Midbrain (tissue), 1 donor: Measurements from ENCODE around the gene GRIN2B.

Experiments
- DNase-seq: peaks from one replicate; lab custom pipeline; 2025; lab: John Stamatoyannopoulos, UW

GRIN2B gene

GRCh38 chr12:13981296-13981962 is at the start of gene GRIN2B:
Gene GRIN2B (minus strand): TSS chr12:13981602. CDS start chr12:13866208, 115,394 bp downstream.
- DNase-seq = no peak

GRCh38 chr12:14026537-14026936 is 45.1 kb upstream of the GRIN2B start:
- DNase-seq = no peak

- no peak for DNase-seq
Measured at GRCh38 chr12:14024591-14024990, 43.2 kb upstream of the GRIN2B start.

- DNase-seq = no peak
Measured at GRCh38 chr12:14018080-14018479, 36.7 kb upstream of the GRIN2B start.

- DNase-seq = no peak
Measured at GRCh38 chr12:14010989-14011388, 29.6 kb upstream of the GRIN2B start.

GRCh38 chr12:14007639-14008038 is 26.2 kb upstream of the GRIN2B start:
- no peak for DNase-seq

GRCh38 chr12:13992585-13992984 is 11.2 kb upstream of the GRIN2B start:
- DNase-seq = no peak

GRCh38 chr12:13992106-13992505 is 10.7 kb upstream of the GRIN2B start:
- no peak for DNase-seq

- no peak for DNase-seq
Measured at GRCh38 chr12:13986031-13986430, 4.6 kb upstream of the GRIN2B start.

- no peak for DNase-seq
Measured at GRCh38 chr12:13981990-13982389, 588 bp upstream of the GRIN2B start.

GRCh38 chr12:13980538-13981295 is 685 bp downstream of the GRIN2B start:
- no peak for DNase-seq

- DNase-seq = no peak
Measured at GRCh38 chr12:13979772-13980378, 1.5 kb downstream of the GRIN2B start.

GRCh38 chr12:13978876-13979275 is 2.5 kb downstream of the GRIN2B start:
- no peak for DNase-seq

- DNase-seq = no peak
Measured at GRCh38 chr12:13976880-13977279, 4.5 kb downstream of the GRIN2B start.

- DNase-seq = no peak
Measured at GRCh38 chr12:13976028-13976584, 5.3 kb downstream of the GRIN2B start.

- no peak for DNase-seq
Measured at GRCh38 chr12:13973996-13974395, 7.4 kb downstream of the GRIN2B start.

GRCh38 chr12:13970803-13971202 is 10.6 kb downstream of the GRIN2B start:
- DNase-seq = no peak

GRCh38 chr12:13968281-13968680 is 13.1 kb downstream of the GRIN2B start:
- no peak for DNase-seq

- DNase-seq = no peak
Measured at GRCh38 chr12:13964666-13965065, 16.7 kb downstream of the GRIN2B start.

GRCh38 chr12:13962699-13963098 is 18.7 kb downstream of the GRIN2B start:
- DNase-seq = no peak

- peak; percentile 10 for DNase-seq
Measured at GRCh38 chr12:13961971-13962370, 19.4 kb downstream of the GRIN2B start.

- DNase-seq = peak; percentile 44
Measured at GRCh38 chr12:13959131-13959723, 22.2 kb downstream of the GRIN2B start.
